Fibroblast of skin of left biceps (primary cell): ENCODE results near the gene C1orf159.

Experiments
- DNase-seq, 2 experiments: peaks; one replicate each; pipeline ENCODE4 v3.0.0-alpha.2; 2013; ENCODE audit warnings: low read depth in 2 of 2

Gene C1orf159

DNA sequence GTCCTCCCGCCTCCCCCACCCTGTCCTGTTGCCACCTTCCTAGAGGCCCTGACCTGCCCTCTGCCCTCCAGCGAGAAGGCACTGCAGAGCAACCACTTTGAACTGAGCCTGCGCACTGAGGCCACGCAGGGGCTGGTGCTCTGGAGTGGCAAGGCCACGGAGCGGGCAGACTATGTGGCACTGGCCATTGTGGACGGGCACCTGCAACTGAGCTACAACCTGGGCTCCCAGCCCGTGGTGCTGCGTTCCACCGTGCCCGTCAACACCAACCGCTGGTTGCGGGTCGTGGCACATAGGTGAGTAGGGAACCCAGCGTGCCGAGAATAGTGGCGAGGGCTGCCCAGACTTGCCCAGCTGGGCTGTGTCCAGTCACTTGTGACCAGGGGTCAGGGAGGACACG is 62.2 kb downstream of the C1orf159 start:
- no peak for DNase-seq

DNA sequence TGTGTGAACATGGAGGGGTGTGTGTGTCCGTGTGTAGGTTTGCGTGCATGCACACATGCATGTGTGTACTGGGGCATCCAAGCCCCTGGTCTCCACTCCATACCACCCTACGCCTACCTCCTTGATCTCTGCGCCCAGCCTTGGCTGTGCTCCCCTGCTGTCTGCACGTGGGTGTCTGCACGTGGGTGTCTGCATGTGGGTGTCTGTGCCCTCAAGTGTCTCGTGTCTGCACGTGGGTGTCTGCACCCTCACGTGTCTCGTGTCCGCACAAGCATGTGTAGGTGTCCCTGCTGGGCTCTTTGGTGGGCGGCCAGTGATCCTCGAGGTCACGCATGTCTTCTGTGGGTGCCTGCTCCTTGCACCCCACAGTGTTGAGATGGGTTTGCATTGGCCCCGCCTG is 62.9 kb downstream of the C1orf159 start:
- DNase-seq: no peak

DNA sequence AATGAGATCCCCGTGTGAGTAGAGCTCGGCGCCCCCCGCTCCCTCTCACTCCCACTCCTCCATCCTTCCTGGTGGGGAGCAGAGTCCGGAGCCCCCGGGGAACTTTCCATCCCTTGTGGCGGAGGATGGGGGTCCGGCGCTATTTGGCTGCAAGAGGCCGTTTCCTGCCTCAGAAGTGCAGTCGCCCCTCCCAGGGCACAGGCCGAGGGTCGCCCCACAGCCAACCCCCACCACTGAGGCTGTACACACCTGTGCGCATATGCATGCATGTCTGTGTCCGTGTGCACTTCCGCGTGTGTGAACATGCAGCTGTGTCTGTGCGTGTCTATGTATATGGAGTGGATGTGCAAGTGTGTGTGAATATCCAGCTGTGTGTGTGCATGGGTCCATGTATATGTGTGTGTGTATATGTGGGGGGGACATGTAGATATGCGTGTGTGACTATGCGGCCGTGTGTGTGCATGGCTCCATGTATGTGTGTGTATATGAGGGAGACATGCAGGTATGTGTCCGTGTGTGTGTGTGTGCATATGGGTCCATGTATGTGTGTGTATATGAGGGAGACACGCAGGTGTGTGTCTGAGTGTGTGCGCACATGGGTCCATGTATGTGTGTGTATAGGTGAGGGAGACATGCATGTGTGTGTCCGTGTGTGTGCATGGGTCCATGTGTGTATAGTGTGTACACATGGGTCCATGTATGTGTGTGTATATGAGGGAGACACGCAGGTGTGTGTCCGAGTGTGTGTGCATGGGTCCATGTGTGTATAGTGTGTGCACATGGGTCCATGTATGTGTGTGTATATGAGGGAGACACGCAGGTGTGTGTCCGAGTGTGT is 63.7 kb downstream of the C1orf159 start:
- no peak for DNase-seq

DNA sequence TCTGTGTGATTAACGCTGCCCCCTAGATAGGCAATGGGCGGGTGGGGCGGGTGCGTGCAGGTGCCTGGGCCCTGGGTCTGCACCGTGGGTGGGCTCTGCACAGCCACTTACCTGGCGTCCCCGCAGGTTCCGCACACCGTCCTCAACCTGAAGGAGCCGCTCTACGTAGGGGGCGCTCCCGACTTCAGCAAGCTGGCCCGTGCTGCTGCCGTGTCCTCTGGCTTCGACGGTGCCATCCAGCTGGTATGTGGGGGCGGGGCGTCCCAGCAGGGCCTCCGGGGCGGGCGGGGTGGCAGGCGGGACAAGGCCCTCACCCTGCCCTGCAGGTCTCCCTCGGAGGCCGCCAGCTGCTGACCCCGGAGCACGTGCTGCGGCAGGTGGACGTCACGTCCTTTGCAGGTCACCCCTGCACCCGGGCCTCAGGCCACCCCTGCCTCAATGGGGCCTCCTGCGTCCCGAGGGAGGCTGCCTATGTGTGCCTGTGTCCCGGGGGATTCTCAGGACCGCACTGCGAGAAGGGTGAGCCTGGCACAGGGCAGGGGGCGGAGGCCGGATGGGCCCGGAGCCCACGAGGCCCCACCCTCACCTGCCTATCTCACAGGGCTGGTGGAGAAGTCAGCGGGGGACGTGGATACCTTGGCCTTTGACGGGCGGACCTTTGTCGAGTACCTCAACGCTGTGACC is 64.6 kb downstream of the C1orf159 start:
- no peak for DNase-seq

DNA sequence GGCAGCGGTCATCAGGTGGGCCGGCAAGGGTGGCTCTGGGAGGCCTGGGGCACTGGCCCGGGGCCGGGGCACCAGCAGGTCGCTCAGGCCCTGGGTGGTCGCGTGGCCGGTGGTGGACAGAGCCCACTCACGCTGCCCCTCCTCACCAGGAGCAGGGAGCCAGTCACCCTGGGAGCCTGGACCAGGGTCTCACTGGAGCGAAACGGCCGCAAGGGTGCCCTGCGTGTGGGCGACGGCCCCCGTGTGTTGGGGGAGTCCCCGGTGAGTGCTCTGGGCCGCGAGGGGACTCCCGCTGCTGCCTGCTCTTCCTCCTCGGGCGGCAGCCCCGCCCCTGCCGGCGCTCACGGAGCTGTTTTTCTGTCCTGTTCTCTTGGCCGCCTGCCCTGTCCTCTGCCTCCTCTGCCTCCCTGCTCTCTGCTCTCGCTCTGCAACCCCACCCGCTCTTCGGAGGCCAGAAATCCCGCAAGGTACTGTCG is 65.3 kb downstream of the C1orf159 start:
- no peak for DNase-seq

DNA sequence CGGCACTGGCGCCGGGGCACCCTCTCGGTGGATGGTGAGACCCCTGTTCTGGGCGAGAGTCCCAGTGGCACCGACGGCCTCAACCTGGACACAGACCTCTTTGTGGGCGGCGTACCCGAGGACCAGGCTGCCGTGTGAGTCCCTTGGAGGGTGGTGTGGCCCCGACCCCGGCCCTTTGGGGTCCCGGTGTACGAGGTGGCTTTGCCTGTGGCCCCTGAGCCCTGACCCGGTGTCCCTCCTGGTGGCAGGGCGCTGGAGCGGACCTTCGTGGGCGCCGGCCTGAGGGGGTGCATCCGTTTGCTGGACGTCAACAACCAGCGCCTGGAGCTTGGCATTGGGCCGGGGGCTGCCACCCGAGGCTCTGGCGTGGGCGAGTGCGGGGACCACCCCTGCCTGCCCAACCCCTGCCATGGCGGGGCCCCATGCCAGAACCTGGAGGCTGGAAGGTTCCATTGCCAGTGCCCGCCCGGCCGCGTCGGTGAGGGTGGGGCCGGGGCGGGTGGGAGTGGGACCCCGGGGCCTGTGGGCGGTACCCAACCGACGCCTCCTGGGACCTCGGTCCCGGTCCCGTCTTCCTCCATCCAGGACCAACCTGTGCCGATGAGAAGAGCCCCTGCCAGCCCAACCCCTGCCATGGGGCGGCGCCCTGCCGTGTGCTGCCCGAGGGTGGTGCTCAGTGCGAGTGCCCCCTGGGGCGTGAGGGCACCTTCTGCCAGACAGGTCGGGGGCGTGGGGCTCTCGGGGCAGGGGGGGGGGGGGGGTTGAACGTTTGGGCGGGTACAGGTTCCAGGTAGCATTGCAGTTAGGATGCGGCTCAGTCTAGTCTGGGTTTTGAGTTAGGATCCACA is 66.3 kb downstream of the C1orf159 start:
- DNase-seq: no peak

DNA sequence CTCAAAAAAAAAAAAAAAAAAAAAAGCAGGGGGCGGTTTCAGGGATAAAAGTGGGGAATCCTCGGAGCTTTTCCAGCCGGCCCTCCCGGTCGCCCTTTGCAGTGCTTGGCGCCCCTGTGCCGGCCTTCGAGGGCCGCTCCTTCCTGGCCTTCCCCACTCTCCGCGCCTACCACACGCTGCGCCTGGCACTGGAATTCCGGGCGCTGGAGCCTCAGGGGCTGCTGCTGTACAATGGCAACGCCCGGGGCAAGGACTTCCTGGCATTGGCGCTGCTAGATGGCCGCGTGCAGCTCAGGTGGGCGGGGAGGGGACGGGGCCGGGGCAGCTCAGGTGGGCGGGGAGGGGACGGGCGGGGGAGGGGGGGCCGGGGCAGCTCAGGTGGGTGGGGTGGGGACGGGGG is 67.1 kb downstream of the C1orf159 start:
- DNase-seq: no peak

DNA sequence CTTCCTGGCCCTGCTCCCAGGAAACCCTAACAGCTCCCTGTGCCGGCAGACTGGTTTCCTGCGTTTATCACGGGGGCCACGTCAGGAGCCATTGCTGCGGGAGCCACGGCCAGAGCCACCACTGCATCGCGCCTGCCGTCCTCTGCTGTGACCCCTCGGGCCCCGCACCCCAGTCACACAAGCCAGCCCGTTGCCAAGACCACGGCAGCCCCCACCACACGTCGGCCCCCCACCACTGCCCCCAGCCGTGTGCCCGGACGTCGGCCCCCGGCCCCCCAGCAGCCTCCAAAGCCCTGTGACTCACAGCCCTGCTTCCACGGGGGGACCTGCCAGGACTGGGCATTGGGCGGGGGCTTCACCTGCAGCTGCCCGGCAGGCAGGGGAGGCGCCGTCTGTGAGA is 67.9 kb downstream of the C1orf159 start:
- no peak for DNase-seq

DNA sequence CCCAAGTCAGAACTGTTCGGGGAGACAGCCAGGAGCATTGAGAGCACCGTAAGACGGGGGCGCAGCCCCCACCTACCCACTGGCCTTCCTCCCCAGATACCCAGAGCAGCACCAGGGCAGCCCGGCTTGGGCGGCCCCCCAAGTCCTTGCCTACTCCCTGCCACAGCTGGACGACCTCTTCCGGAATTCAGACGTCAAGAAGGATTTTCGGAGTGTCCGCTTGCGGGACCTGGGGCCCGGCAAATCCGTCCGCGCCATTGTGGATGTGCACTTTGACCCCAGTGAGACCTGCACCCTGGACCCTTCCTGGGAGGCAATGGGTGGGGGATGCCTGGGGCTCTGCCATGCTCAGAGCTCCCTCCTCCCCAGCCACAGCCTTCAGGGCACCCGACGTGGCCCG is 68.5 kb downstream of the C1orf159 start:
- DNase-seq: no peak

DNA sequence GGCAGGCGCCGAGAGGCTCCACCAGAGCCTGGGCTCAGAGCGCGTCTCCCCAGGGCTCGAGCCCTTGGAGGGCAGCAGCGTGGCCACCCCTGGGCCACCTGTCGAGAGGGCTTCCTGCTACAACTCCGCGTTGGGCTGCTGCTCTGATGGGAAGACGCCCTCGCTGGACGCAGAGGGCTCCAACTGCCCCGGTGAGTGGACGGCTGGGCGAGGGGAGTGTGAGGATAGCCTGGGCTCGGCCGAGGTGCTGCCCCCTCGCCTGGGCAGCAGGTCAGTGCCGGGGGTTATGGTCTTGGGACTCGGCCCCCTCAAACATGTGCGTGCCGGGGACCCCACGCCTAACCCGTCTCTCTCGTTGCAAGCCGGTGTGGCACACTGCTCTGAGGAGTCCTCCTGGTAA is 69.1 kb downstream of the C1orf159 start:
- DNase-seq: no peak

DNA sequence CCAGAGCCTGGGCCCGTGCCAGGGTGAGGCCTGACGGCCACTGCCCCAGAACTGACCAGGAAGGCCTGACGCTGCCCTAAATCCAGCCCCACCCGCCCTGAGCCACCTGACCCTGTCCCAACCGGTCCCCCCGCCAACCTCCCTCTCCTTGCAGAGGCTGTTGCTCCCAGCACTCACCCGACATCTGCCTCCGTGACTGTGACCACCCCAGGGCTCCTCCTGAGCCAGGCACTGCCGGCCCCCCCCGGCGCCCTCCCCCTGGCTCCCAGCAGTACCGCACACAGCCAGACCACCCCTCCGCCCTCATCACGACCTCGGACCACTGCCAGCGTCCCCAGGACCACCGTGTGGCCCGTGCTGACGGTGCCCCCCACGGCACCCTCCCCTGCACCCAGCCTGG is 69.6 kb downstream of the C1orf159 start:
- no peak for DNase-seq

DNA sequence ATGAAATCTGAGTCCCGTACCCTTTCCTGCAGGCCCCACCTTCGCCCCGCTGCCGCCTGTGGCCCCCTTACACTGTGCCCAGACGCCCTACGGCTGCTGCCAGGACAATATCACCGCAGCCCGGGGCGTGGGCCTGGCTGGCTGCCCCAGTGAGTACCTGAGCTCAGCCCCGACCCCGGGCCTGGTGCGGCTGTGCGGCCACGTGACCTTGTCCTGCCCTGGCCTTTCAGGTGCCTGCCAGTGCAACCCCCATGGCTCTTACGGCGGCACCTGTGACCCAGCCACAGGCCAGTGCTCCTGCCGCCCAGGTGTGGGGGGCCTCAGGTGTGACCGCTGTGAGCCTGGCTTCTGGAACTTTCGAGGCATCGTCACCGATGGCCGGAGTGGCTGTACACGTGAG is 70.8 kb downstream of the C1orf159 start:
- DNase-seq: no peak

DNA sequence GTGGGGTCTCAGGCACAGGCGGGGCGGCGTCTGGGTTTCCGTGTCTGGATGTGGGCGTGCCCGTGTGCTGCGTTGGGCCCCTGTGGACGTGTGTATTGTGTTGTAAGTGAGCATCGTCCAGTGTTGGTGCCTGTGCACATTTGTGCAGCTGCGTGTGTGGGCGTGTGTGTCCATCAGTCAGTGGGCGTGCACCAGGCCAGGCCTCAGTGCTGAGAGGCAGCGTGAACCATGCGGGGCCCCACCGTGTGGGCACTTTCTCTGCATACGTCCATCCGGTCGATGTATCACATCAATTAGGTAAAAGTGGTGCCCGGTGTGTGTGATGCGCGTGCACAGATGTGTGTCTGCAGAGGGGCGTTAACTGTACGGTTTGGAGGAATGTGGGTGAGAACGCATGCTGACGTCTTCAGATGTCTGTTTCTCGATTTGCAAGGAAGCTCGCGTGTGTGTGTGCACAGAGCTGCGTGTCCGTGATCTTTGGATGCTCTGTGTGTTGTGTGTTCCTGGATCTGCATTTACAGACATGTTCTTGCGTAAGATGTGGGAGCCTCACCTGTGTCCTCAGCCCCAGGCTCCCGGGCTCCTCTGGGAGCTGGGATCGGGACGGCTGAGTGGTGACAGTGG is 71.3 kb downstream of the C1orf159 start:
- DNase-seq: no peak

DNA sequence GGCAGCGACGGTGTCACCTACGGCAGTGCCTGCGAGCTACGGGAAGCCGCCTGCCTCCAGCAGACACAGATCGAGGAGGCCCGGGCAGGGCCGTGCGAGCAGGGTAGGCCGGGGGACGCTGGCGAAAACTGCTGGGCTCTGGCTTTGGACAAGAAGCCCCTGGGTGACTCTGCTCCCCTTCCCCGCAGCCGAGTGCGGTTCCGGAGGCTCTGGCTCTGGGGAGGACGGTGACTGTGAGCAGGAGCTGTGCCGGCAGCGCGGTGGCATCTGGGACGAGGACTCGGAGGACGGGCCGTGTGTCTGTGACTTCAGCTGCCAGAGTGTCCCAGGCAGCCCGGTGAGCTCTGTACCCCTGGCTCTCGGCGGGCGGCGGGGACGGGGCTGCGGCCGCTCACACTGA is 72.0 kb downstream of the C1orf159 start:
- no peak for DNase-seq

DNA sequence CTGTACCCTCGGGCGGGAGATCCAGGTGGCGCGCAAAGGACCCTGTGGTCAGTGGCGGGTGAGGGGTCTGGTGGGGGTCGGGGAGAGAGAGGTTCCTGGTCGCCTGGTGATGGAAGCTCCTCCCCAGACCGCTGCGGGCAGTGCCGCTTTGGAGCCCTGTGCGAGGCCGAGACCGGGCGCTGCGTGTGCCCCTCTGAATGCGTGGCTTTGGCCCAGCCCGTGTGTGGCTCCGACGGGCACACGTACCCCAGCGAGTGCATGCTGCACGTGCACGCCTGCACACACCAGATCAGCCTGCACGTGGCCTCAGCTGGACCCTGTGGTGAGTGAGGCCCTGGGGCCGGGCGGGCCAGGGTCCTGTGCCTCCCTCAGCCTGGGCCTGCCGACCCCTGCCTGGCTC is 72.5 kb downstream of the C1orf159 start:
- no peak for DNase-seq

DNA sequence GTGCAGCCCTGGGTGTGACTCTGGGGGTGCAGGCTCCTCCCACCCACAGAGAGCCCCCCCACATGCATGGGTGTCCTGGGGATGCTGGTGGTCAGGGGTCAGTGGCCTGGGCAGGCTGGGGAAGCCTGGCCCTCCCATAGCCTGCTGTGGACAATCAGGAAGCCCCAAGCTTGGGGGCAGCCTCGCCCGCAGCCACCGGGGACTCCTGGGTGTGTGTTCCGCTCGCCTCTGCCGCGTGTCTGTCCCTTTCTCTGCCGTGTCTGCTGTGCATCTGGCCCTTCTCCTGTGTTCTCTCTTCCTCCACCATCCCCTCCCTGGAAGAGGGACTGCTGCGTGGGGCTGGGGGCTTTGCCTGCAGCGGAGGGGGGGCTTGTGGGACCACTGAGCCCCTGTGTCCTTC is 73.1 kb downstream of the C1orf159 start:
- no peak for DNase-seq

DNA sequence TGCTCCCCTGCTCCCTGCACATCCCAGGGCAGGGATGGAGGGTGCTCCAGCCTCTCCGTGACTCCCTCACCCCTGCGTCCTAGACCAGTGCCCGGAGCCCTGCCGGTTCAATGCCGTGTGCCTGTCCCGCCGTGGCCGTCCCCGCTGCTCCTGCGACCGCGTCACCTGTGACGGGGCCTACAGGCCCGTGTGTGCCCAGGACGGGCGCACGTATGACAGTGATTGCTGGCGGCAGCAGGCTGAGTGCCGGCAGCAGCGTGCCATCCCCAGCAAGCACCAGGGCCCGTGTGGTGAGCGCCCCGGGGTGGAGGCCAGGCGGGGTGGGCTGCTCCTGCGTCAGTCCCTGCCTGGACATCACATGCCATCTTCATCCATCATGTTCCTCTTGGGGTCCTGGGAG is 74.0 kb downstream of the C1orf159 start:
- no peak for DNase-seq

DNA sequence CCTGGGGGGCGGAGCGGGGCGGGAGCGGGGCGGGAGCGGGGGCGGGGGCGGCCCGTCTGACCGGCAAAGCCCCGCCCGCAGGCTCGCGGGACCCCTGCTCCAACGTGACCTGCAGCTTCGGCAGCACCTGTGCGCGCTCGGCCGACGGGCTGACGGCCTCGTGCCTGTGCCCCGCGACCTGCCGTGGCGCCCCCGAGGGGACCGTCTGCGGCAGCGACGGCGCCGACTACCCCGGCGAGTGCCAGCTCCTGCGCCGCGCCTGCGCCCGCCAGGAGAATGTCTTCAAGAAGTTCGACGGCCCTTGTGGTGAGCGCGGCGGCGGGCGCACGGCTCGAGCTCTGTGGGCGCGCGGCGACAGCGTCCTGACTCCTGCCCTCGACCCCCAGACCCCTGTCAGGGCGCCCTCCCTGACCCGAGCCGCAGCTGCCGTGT is 74.8 kb downstream of the C1orf159 start:
- no peak for DNase-seq

DNA sequence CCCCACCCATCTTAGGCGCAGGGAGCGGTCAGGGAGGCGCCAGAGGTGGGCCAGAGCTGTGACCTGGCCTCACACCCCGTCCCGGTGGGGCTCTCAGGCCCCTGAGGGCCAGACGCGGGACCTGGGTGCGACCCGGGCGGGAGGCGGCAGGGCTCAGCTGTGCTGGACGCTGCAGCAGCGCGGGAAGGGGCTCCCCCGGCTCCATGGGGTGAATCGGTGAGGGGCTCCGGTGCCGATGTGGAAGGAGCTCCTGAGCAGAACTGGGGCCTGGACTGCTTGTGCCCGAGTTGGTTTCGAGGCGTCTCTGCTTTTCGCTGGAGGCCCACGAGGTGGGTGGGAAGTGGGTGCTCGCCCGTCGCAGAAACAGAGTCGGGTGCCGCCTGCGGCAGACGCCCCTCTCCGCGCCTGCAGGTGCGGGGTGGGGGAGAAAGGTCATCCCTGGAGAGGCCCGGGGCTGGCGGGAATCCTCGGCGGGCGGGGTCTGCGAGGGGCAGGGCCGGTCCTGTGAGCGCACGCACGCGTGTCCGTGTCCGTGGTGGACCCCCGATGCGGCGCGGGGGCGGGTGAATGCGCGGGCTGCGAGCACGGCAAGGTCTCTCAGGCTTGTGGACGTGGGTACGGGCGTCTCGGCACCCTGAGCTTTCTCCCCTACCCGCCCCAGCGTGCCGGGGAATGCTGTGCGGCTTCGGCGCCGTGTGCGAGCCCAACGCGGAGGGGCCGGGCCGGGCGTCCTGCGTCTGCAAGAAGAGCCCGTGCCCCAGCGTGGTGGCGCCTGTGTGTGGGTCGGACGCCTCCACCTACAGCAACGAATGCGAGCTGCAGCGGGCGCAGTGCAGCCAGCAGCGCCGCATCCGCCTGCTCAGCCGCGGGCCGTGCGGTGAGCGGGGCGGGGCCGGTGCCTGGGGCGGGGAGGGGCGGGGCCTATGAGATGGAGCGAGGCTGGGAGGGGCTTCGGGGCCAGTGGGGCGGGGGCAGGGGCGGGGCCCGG is 75.6 kb downstream of the C1orf159 start:
- peak; percentile 55 to 57 for DNase-seq

DNA sequence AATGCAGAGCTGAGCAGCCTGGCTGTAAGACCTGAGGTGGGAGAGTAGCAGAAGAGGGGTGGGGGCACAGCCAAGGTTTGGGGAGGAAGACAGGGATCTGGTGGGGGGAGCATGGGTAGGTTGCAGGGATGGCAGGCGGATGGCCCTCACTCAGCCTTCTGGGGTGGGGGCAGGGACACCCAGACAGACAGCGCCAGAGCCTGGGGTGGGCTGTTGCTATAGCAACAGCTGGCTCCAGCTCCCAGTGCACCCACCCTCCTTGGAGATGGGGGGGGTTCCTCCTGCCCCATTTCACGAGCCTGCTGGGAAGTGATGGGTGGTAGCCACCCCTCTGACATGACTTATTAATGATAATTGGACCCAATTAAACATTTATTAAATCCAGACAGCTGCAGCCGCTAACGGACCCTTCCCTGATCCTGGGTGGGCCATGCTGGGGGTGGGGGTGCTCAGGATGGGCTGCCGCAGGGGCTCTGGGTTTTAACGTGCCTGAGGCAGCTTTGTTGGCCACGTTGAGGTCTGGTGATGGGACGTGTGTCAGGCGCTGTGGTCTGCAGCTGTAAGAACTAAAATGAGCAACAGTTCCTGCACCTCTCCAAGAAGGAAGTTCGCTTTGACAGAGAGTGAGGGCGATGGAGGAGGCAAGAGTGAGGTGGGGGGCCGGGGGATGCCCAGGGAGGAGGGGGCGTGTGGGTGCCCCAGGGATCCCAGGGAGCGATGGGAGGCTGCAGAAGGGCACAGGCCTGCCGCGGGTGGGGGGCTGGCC is 76.6 kb downstream of the C1orf159 start:
- no peak for DNase-seq
